GM23338 (cell line): ENCODE results near the gene GNG7. TPM values are rescaled to one million over a fixed set of nuclear protein-coding genes. Genes with fewer than 3 reads are reported as not detected.

Experiments used
- ATAC-seq: fragments of 200-7000 bp; cut with Tn5 transposase; 3 replicates; pipeline ENCODE4 v1.9.1; 2020
- DNase-seq: peaks from one replicate; pipeline ENCODE4 v3.0.0-alpha.2; 2015; ENCODE audit warnings: low spot score
- H2AFZ ChIP-seq: fragments of 200-600 bp; sonication (generic); 2 replicates; pipeline ENCODE4 v1.8.0; 2016; ENCODE audit warnings: antibody characterized with exemption, mild to moderate bottlenecking, moderate library complexity
- H3F3A ChIP-seq: fragments of 200-600 bp; sonication (generic); replicated peaks from 2 replicates; pipeline ENCODE4 v1.8.0; 2017; ENCODE audit warnings: antibody characterized with exemption, mixed run types, low read depth
- H3K27ac ChIP-seq: fragments of 200-600 bp; sonication (generic); 2 replicates; pipeline ENCODE4 v1.6.1; 2016; ENCODE audit warnings: low read depth
- H3K27me3 ChIP-seq: fragments of 200-600 bp; sonication (generic); 2 replicates; pipeline ENCODE4 v1.8.0; 2016; ENCODE audit warnings: mild to moderate bottlenecking, mixed run types, moderate library complexity; ENCODE audit not compliant: insufficient read depth
- H3K36me3 ChIP-seq: fragments of 200-600 bp; sonication (generic); 2 replicates; pipeline ENCODE4 v1.8.0; 2016; ENCODE audit warnings: mild to moderate bottlenecking; ENCODE audit not compliant: insufficient read depth
- H3K4me1 ChIP-seq: fragments of 200-600 bp; sonication (generic); 2 replicates; pipeline ENCODE4 v1.8.0; 2016; ENCODE audit warnings: mild to moderate bottlenecking, moderate library complexity; ENCODE audit not compliant: insufficient read depth
- H3K4me2 ChIP-seq: fragments of 200-600 bp; sonication (generic); 2 replicates; pipeline ENCODE4 v1.7.1; 2017; ENCODE audit warnings: mixed run types
- H3K4me3 ChIP-seq: fragments of 200-600 bp; sonication (generic); 2 replicates; pipeline ENCODE4 v1.6.1; 2016; ENCODE audit warnings: mixed run types
- H3K79me2 ChIP-seq: fragments of 200-600 bp; sonication (generic); replicated peaks from 2 replicates; pipeline ENCODE4 v1.8.0; 2017; ENCODE audit warnings: mild to moderate bottlenecking; ENCODE audit not compliant: insufficient read depth
- H3K9me2 ChIP-seq: fragments of 200-600 bp; sonication (generic); 2 replicates; pipeline ENCODE4 v1.8.0; 2017; ENCODE audit not compliant: insufficient read depth
- H4K20me1 ChIP-seq: fragments of 200-600 bp; sonication (generic); replicated peaks from 2 replicates; pipeline ENCODE4 v1.8.0; 2017; ENCODE audit warnings: mild to moderate bottlenecking; ENCODE audit not compliant: insufficient read depth
- H3K27ac Mint-ChIP-seq: 2 replicates; pipeline ENCODE4 v1.8.0; 2020; ENCODE audit warnings: inconsistent platforms, mild to moderate bottlenecking, moderate library complexity, mixed read lengths
- H3K27me3 Mint-ChIP-seq: 3 replicates; pipeline ENCODE4 v1.8.0; 2022; ENCODE audit warnings: low read depth, mild to moderate bottlenecking, moderate library complexity, mixed read lengths, inconsistent platforms; ENCODE audit not compliant: insufficient read depth, poor library complexity
- H3K36me3 Mint-ChIP-seq: 3 replicates; pipeline ENCODE4 v1.8.0; 2021; ENCODE audit warnings: low read depth, mild to moderate bottlenecking, inconsistent platforms, moderate library complexity, mixed read lengths
- H3K4me1 Mint-ChIP-seq: 3 replicates; pipeline ENCODE4 v1.8.0; 2020; ENCODE audit warnings: mild to moderate bottlenecking, inconsistent platforms, mixed read lengths
- H3K4me3 Mint-ChIP-seq: 3 replicates; pipeline ENCODE4 v1.8.0; 2021; ENCODE audit warnings: moderate library complexity, mild to moderate bottlenecking, inconsistent platforms, mixed read lengths
- H3K9me3 Mint-ChIP-seq: 3 replicates; pipeline ENCODE4 v1.8.0; 2020; ENCODE audit warnings: moderate library complexity, mild to moderate bottlenecking, inconsistent platforms, mixed read lengths
- CREB1 ChIP-seq: fragments of 250-450 bp; sonication (Bioruptor Pico); IDR thresholded peaks from 2 replicates; pipeline ENCODE4 v1.5.0; 2020; ENCODE audit warnings: low read depth, mild to moderate bottlenecking, moderate library complexity
- STAT1 ChIP-seq: IDR thresholded peaks from one replicate; pipeline ENCODE4 v1.6.1; 2016; ENCODE audit warnings: antibody characterized with exemption; ENCODE audit not compliant: unreplicated experiment
- ZNF462 ChIP-seq: fragments of 250-450 bp; sonication (Bioruptor Pico); IDR thresholded peaks from 2 replicates; pipeline ENCODE4 v1.5.0; 2020; ENCODE audit warnings: mild to moderate bottlenecking, moderate library complexity
- polyA plus RNA-seq: library from polyadenylated mRNA; unstranded; fragments of >200 nt; fragmentation: Nextera tagmentation; extraction: Ambion mirVana; gene quantifications from 2 replicates; pipeline ENCODE4 v1.2.1, GENCODE V29; 2016
- total RNA-seq: library from RNA; depleted of rRNA; stranded (reverse); fragments of >200 nt; shearing (Covaris generic); gene quantifications from 2 replicates; pipeline ENCODE4 v1.2.3, GENCODE V29; 2014

GNG7 gene
- total and polyA plus RNA-seq, 2 experiments from 2014 or later, result 5.1 to 5.4 TPM

- H3K27ac Mint-ChIP-seq, result no peak overlapping the region
- H3K27me3 ChIP-seq, result no peaks in the 10 kb centered on the region
- peak overlapping the region; percentile 77 for H2AFZ ChIP-seq
- peak overlapping the region; percentile 70 for H3K4me3 ChIP-seq
- peaks cover 18% of the 10 kb centered on the region for H3K27me3 Mint-ChIP-seq
- peaks cover 16% of the 10 kb centered on the region for H3K36me3 Mint-ChIP-seq
- H3K9me2 ChIP-seq, result no peaks in the 10 kb centered on the region
- H3K79me2 ChIP-seq, result no peaks in the 10 kb centered on the region
- H3F3A ChIP-seq, result peaks cover 17% of the 10 kb centered on the region
- TF ChIP-seq STAT1 (no peak), ZNF462 (CRISPR knock-in tag) (no peak)
- peaks cover 26% of the 10 kb centered on the region for H3K4me1 ChIP-seq
- peak overlapping the region; percentile 94 for H3K27ac ChIP-seq
- DNase-seq, result peak; percentile 69
- H3K4me3 Mint-ChIP-seq, result peak overlapping the region; percentile 73
- H4K20me1 ChIP-seq, result no peaks in the 10 kb centered on the region
- H3K4me1 Mint-ChIP-seq, result peaks cover 13% of the 10 kb centered on the region
- peak overlapping the region; percentile 94 for H3K4me2 ChIP-seq
- H3K9me3 Mint-ChIP-seq, result peaks cover 19% of the 10 kb centered on the region
- no peaks in the 10 kb centered on the region for H3K36me3 ChIP-seq
- ATAC-seq, result peak; percentile 22
Observed at GRCh38 chr19:2578391-2578890, 124.1 kb downstream of the GNG7 start.

- Histone ChIP-seq H3K9me2 (no peaks in the 10 kb centered on the region), H2AFZ (no peak overlapping the region), H3K36me3 (no peaks in the 10 kb centered on the region), H4K20me1 (no peaks in the 10 kb centered on the region), H3K27ac (no peak overlapping the region), H3K27me3 (no peaks in the 10 kb centered on the region), H3K4me1 (peaks cover 26% of the 10 kb centered on the region), H3K79me2 (no peaks in the 10 kb centered on the region), H3K4me2 (peak overlapping the region; percentile 94), H3F3A (peaks cover 17% of the 10 kb centered on the region), H3K4me3 (peak overlapping the region; percentile 70; the same call in 1 of the 2 replicates)
- ATAC-seq (no peak), DNase-seq (no peak)
- Mint-ChIP-seq H3K4me1 (peaks cover 13% of the 10 kb centered on the region), H3K4me3 (peak overlapping the region; percentile 73), H3K9me3 (peaks cover 13% of the 10 kb centered on the region), H3K27ac (no peak overlapping the region), H3K27me3 (peaks cover 18% of the 10 kb centered on the region), H3K36me3 (peaks cover 10% of the 10 kb centered on the region)
- TF ChIP-seq CREB1 (CRISPR knock-in tag), result no peak
Observed at GRCh38 chr19:2577722-2578335, 124.7 kb downstream of the GNG7 start.
